A549 treated with DMSO at 1 μM for 4 hours (cell line): Measurements from ENCODE around the gene ADRM1. TPM values are rescaled to one million over a fixed set of nuclear protein-coding genes. Genes with fewer than 3 reads are reported as not detected.

Experiments used
- total RNA-seq: library from RNA; stranded (reverse); fragments of 200-300 nt; extraction: Qiagen RNA extraction; gene quantifications from 5 replicates; pipeline ENCODE4 v1.2.3, GENCODE V29; 2022; ENCODE audit warnings: low read depth

ADRM1 gene, protein sequence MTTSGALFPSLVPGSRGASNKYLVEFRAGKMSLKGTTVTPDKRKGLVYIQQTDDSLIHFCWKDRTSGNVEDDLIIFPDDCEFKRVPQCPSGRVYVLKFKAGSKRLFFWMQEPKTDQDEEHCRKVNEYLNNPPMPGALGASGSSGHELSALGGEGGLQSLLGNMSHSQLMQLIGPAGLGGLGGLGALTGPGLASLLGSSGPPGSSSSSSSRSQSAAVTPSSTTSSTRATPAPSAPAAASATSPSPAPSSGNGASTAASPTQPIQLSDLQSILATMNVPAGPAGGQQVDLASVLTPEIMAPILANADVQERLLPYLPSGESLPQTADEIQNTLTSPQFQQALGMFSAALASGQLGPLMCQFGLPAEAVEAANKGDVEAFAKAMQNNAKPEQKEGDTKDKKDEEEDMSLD
- 153 to 195 TPM (median 170 TPM) in 5 replicates for total RNA-seq

GRCh38 chr20:62302341-62303061 lies at the start of gene ADRM1:
Gene ADRM1, plus strand, starts transcription at chr20:62302997. Its CDS starts 572 bp downstream, at chr20:62303569.

Other genes with a start within 250 kb of the ADRM1 start
- gene TAF4, start 237.1 kb upstream of the ADRM1 start, total RNA-seq = 16.5 to 25.4 TPM (median 17.9 TPM) in 5 replicates
- gene LSM14B, start 180.5 kb upstream of the ADRM1 start, total RNA-seq = 21.9 to 27.5 TPM (median 25.9 TPM) in 5 replicates
- 500 to 593 TPM (median 554 TPM) in 5 replicates for gene PSMA7, start 159.6 kb upstream of the ADRM1 start, total RNA-seq
- 8.1 to 10.6 TPM (median 9.4 TPM) in 5 replicates for gene SS18L1, start 159.2 kb upstream of the ADRM1 start, total RNA-seq
- 37.3 to 39.4 TPM (median 38.0 TPM) in 5 replicates for gene MTG2, start 120.0 kb upstream of the ADRM1 start, total RNA-seq
- gene HRH3, start 82.7 kb upstream of the ADRM1 start, total RNA-seq = not detected in 5 replicates
- 17.9 to 22.3 TPM (median 18.9 TPM) in 5 replicates for gene OSBPL2, start 64.5 kb upstream of the ADRM1 start, total RNA-seq
- 250 to 425 TPM (median 380 TPM) in 5 replicates for gene LAMA5, start 64.3 kb downstream of the ADRM1 start, total RNA-seq
- 2,494 to 3,216 TPM (median 2,696 TPM) in 5 replicates for gene RPS21, start 84.1 kb downstream of the ADRM1 start, total RNA-seq
- 4.1 to 5.9 TPM (median 4.7 TPM) in 5 replicates for gene CABLES2, start 104.3 kb downstream of the ADRM1 start, total RNA-seq
- gene RBBP8NL, start 124.5 kb downstream of the ADRM1 start, total RNA-seq = 0.03 TPM in 1 of 5 replicates, not detected in the others
- gene GATA5, start 173.0 kb downstream of the ADRM1 start, total RNA-seq = 0.46 to 1.1 TPM (median 0.84 TPM) in 5 replicates